Activated T-helper 1 cell treated with Interleukin-2 at 50 U/mL for 16 hours (primary cell): ENCODE measurements around the gene ZNF724.
"Not testable (repeated sequence)": the region's sequence is repeated elsewhere in the genome, so short reads cannot be mapped to it uniquely, and the experiment has no call there.

ENCODE experiments used
- DNase-seq: peaks from one replicate; pipeline ENCODE4 v3.0.0-alpha.2; 2020; ENCODE audit warnings: low read depth

Gene ZNF724

GRCh38 chr19:23249911-23250649 lies at the start of gene ZNF724:
Gene ZNF724 (minus strand): TSS chr19:23250394. CDS start chr19:23250242, 152 bp downstream.
- peak; percentile 77 for DNase-seq

- no peak for DNase-seq
Measured at GRCh38 chr19:23294141-23294540, 43.9 kb upstream of the ZNF724 start.

- DNase-seq, result not testable (repeated sequence)
Measured at GRCh38 chr19:23289966-23290365, 39.8 kb upstream of the ZNF724 start.

GRCh38 chr19:23287620-23288019 lies 37.4 kb upstream of the ZNF724 start:
- no peak for DNase-seq

GRCh38 chr19:23286477-23286876 lies 36.3 kb upstream of the ZNF724 start:
- no peak for DNase-seq

- DNase-seq, result no peak
Measured at GRCh38 chr19:23285948-23286347, 35.8 kb upstream of the ZNF724 start.

DNA sequence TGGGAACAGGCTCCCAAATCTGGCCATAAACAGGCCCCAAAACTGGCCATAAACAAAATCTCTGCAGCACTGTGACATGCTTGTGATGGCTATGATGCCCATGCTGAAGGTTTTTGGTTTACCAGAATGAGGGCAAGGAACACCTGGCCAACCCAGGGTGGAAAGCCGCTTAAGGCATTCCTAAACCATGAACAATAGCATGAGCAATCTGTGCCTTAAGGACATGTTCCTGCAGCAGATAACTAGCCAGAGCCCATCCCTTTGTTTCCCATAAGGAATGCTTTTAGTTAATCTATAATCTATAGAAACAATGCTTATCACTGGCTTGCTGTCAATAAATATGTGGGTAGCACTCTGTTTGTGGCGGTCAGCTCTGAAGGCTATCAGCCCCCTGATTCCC lies 35.1 kb upstream of the ZNF724 start:
- not testable (repeated sequence) for DNase-seq

GRCh38 chr19:23283925-23284324 lies 33.7 kb upstream of the ZNF724 start:
- peak; percentile 23 for DNase-seq

- no peak for DNase-seq
Measured at GRCh38 chr19:23281663-23282276, 31.6 kb upstream of the ZNF724 start.

DNA sequence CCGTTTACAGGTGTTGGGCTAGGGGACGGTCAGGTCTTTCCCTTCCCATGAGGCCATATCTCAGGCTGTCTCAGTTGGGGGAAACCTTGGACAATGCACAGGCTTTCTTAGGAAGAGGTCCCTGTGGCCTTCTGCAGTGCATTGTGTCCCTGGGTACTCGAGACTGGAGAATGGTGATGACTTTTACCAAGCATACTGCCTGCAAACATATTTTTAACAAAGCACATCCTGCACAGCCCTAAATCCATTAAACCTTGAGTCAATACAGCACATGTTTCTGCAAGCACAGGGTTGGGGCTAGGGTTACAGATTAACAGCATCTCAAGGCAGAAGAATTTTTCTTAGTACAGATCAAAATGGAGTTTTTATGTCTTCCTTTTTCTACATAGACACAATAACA lies 27.9 kb upstream of the ZNF724 start:
- DNase-seq, result not testable (repeated sequence)

- peak; percentile 84 for DNase-seq
Measured at GRCh38 chr19:23273590-23274412, 23.6 kb upstream of the ZNF724 start.

GRCh38 chr19:23273022-23273589 lies 22.9 kb upstream of the ZNF724 start:
- DNase-seq, result no peak

DNA sequence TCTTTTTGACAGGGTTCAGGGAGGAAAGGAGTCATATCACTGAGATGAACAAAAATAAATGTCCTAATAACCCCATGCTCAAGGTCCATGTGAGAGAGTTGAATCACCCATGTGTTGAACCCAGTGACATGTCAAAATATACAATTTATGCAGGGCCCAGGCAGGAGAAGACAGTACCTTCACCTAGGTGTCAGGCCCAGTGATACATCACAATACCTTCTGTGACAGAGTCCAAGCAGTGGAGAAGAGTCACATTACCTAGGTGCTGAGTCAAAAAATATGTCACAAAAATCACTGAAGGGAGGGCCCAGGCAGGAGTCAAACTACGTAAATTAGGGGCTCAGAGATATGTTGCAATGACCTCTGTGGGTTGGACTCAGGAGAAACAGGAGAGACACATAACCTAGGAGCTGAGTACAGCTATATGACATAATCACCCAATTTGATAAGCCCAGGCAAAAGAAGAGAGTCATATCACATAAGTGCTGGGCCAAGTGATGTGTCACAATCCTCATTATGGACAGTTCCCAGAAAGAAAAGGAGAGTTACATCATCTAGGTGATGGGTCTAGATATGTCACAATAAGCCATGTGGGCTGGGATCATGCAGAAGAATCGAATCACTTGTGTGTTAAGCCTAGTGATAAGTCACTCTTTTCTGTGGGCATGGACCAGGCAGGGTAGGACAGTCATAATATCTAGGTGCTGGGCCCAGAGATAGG lies 13.8 kb upstream of the ZNF724 start:
- DNase-seq, result no peak

GRCh38 chr19:23263396-23263795 lies 13.2 kb upstream of the ZNF724 start:
- no peak for DNase-seq

DNA sequence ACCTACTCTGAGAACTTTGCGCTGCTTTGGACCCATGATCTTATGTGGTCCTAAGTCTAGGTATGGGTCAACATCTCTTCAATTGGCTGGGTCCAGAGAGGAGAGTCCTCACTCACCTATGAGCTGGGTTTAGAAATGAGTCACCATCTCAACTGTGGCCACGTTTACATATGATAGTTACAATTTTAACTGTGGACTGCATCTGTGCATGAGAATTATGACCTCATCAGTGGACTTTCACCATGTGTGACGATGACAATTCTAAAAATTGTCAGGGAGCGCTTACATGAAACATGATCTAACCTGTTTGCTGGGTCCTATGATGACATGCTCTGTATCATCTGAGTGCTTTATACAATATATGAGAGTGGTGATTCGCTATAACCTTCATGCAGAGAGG lies 12.7 kb upstream of the ZNF724 start:
- DNase-seq, result no peak

DNA sequence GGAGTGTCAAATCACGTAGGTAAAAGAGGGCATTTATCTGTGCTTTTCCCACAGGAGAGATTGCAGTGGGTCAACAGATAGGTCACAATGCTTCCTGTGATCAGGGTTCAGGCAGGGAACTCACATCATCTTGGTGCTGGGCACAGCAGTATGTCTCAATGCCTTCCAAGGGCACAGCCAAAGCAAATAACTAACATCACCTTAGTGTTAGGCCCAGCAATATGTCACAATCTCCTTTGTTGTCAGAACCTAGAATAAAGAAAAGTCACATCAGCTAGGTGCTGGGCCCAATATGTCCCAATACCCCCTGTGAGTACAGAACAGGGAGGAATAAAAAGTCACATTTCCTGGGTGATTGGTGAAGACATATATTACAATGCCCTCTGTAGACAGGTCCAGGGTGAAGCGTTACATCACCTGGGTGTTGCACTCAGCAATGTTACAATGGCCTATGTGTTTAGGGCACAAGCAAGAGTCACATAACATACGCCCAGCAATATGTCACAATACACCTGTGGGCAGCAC lies 11.4 kb upstream of the ZNF724 start:
- DNase-seq, result no peak

DNA sequence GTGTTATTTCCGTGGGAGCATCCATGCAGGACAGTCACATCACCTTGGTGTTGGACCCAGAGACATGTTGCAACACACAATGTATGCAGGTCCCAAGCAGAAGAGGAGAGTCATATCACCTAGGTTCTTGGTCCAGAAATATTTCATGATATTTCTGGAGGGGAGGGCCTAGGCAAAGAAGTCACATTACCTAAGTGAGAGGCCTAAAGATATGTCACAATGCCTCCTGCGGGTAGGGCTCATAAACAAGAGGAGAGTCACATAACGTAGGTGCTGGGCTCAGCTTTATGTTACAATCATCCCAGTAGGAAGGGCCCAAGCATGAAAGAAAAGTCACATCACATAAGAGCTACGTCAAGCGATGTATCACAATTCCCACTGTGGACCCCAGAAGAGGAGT lies 10.8 kb upstream of the ZNF724 start:
- DNase-seq, result no peak

- no peak for DNase-seq
Measured at GRCh38 chr19:23259961-23260360, 9.8 kb upstream of the ZNF724 start.

GRCh38 chr19:23255700-23256099 lies 5.5 kb upstream of the ZNF724 start:
- no peak for DNase-seq

- no peak for DNase-seq
Measured at GRCh38 chr19:23254141-23254910, 4.1 kb upstream of the ZNF724 start.

DNA sequence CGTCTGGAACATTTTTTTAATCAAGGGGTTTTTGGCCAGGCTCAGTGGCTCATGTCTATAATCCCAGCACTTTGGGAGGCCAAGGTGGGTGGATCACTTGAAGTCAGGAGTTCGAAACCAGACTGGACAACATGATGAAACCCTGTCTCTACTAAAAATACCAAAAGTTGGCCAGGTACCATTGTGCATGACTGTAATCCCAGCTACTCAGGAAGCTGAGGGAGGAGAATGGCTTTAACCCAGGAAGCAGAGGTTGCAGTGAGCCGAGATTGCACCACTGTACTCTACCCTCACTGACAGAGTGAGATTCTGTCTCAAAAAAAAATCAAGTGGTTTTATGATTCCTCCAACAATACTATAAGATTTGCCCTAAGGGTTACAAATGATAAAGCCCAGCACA lies 3.1 kb upstream of the ZNF724 start:
- not testable (repeated sequence) for DNase-seq
